Loucy (cell line): ENCODE results near the gene GNAZ.

Experiments used
- H2AFZ ChIP-seq: fragments of 200-600 bp; sonication (generic); 2 replicates; pipeline ENCODE4 v1.6.0; 2016; ENCODE audit warnings: antibody characterized with exemption, mild to moderate bottlenecking, low read length, moderate library complexity
- H3F3A ChIP-seq: fragments of 200-600 bp; 2 replicates; pipeline ENCODE4 v1.6.0; 2016; ENCODE audit warnings: antibody characterized with exemption, low read depth, mild to moderate bottlenecking
- H3K27me3 ChIP-seq: fragments of 200-600 bp; sonication (generic); 2 replicates; pipeline ENCODE4 v1.6.1; 2014; ENCODE audit warnings: low read length, mild to moderate bottlenecking; ENCODE audit not compliant: insufficient read depth, poor library complexity, severe bottlenecking
- H3K36me3 ChIP-seq: fragments of 200-600 bp; sonication (generic); 2 replicates; pipeline ENCODE4 v1.6.1; 2016; ENCODE audit warnings: low read length; ENCODE audit not compliant: insufficient read depth
- H3K4me1 ChIP-seq: fragments of 200-600 bp; sonication (generic); 2 replicates; pipeline ENCODE4 v1.5.1; 2014; ENCODE audit warnings: low read length, mild to moderate bottlenecking; ENCODE audit not compliant: insufficient read depth, poor library complexity, severe bottlenecking
- H3K4me2 ChIP-seq: fragments of 200-600 bp; sonication (generic); 2 replicates; pipeline ENCODE4 v1.6.0; 2014; ENCODE audit warnings: antibody characterized with exemption, low read length, low read depth, mild to moderate bottlenecking; ENCODE audit not compliant: poor library complexity, severe bottlenecking
- H3K4me3 ChIP-seq: fragments of 200-600 bp; sonication (generic); 2 replicates; pipeline ENCODE4 v1.5.1; 2014; ENCODE audit warnings: low read length, mild to moderate bottlenecking, mixed read lengths; ENCODE audit not compliant: poor library complexity, severe bottlenecking
- H3K79me2 ChIP-seq: fragments of 200-600 bp; sonication (generic); 2 replicates; pipeline ENCODE4 v1.6.1; 2014; ENCODE audit warnings: low read length; ENCODE audit not compliant: insufficient read depth
- H3K9ac ChIP-seq: fragments of 200-600 bp; sonication (generic); 2 replicates; pipeline ENCODE4 v1.6.0; 2014; ENCODE audit warnings: mild to moderate bottlenecking, low read depth, low read length, moderate library complexity; ENCODE audit not compliant: poor library complexity, severe bottlenecking
- H3K9me2 ChIP-seq: fragments of 200-600 bp; sonication (generic); replicated peaks from 2 replicates; pipeline ENCODE4 v1.6.1; 2016; ENCODE audit warnings: low read depth, low read length, mixed read lengths
- H3K9me3 ChIP-seq: fragments of 200-600 bp; sonication (generic); 2 replicates; pipeline ENCODE4 v1.6.1; 2014; ENCODE audit warnings: mild to moderate bottlenecking, antibody characterized with exemption, low read length, low read depth; ENCODE audit not compliant: insufficient read depth
- H4K20me1 ChIP-seq: fragments of 200-600 bp; sonication (generic); 2 replicates; pipeline ENCODE4 v1.6.0; 2014; ENCODE audit warnings: antibody characterized with exemption, low read length, mild to moderate bottlenecking; ENCODE audit not compliant: insufficient read depth, poor library complexity, severe bottlenecking
- CTCF ChIP-seq: fragments of 200-600 bp; sonication (generic); conservative IDR thresholded peaks from 2 replicates; pipeline ENCODE4 v1.5.1; 2014; ENCODE audit warnings: mild to moderate bottlenecking, antibody characterized with exemption, low read length
- EZH2phosphoT487 ChIP-seq: fragments of 200-600 bp; IDR thresholded peaks from 2 replicates; pipeline ENCODE4 v1.6.1; 2018; ENCODE audit warnings: antibody characterized with exemption, mild to moderate bottlenecking, moderate library complexity, borderline replicate concordance

GNAZ gene

GRCh38 chr22:23153994-23154393, 83.7 kb downstream of the GNAZ start:
- Histone ChIP-seq H3K9ac (no peak overlapping the region), H3K36me3 (no peaks in the 10 kb centered on the region), H3K79me2 (no peaks in the 10 kb centered on the region), H3K9me2 (no peaks in the 10 kb centered on the region), H4K20me1 (no peaks in the 10 kb centered on the region), H3K4me2 (no peak overlapping the region), H3K9me3 (no peaks in the 10 kb centered on the region), H3K27me3 (no peaks in the 10 kb centered on the region), H3F3A (no peaks in the 10 kb centered on the region), H2AFZ (no peak overlapping the region), H3K4me1 (peaks cover 3% of the 10 kb centered on the region), H3K4me3 (no peak overlapping the region)
- TF ChIP-seq CTCF, result no peak
- no peak for TF ChIP-seq EZH2phosphoT487

- H3K79me2 ChIP-seq, result no peaks in the 10 kb centered on the region
- TF ChIP-seq CTCF, result no peak
- TF ChIP-seq EZH2phosphoT487, result no peak
- no peaks in the 10 kb centered on the region for H3K36me3 ChIP-seq
- H3K27me3 ChIP-seq, result no peaks in the 10 kb centered on the region
- no peaks in the 10 kb centered on the region for H4K20me1 ChIP-seq
- H3F3A ChIP-seq, result no peaks in the 10 kb centered on the region
- peaks cover 3% of the 10 kb centered on the region for H3K4me1 ChIP-seq
- H3K9me3 ChIP-seq, result no peaks in the 10 kb centered on the region
- H2AFZ ChIP-seq, result no peak overlapping the region
- no peak overlapping the region for H3K4me3 ChIP-seq
- no peaks in the 10 kb centered on the region for H3K9me2 ChIP-seq
- H3K4me2 ChIP-seq, result no peak overlapping the region
- H3K9ac ChIP-seq, result no peak overlapping the region
Observed at GRCh38 chr22:23154461-23154860, 84.1 kb downstream of the GNAZ start.

GRCh38 chr22:23155143-23155542, 84.8 kb downstream of the GNAZ start:
- Histone ChIP-seq H4K20me1 (no peaks in the 10 kb centered on the region), H3K9ac (no peak overlapping the region), H3K79me2 (no peaks in the 10 kb centered on the region), H3K4me2 (no peak overlapping the region), H3K27me3 (no peaks in the 10 kb centered on the region), H3F3A (no peaks in the 10 kb centered on the region), H3K9me2 (no peaks in the 10 kb centered on the region), H3K9me3 (no peaks in the 10 kb centered on the region), H2AFZ (no peak overlapping the region), H3K4me3 (no peak overlapping the region), H3K36me3 (no peaks in the 10 kb centered on the region), H3K4me1 (peaks cover 3% of the 10 kb centered on the region)
- TF ChIP-seq CTCF (no peak), EZH2phosphoT487 (no peak)
